ENCODE data around the gene SLC41A1.

The SLC41A1 gene

GRCh38 chr1:205809469-205809868, 3.5 kb downstream of the SLC41A1 start:
- TF ChIP-seq CTCF (conservative IDR thresholded peaks at IDR 0.05; ENCODE audit: low read depth, low read length), result no peak
- no peak for DNase-seq (ENCODE audit: low read depth)
- no peak overlapping the region for H3K4me3 ChIP-seq (ENCODE audit: low read length)

- no peak for DNase-seq (ENCODE audit: low read depth)
- no peak overlapping the region for H3K4me3 ChIP-seq (ENCODE audit: low read length)
- TF ChIP-seq CTCF (conservative IDR thresholded peaks at IDR 0.05; ENCODE audit: low read depth, low read length), result no peak
Observed at GRCh38 chr1:205805082-205805711, 7.8 kb downstream of the SLC41A1 start.

GRCh38 chr1:205804605-205805004, 8.4 kb downstream of the SLC41A1 start:
- no peak for DNase-seq (ENCODE audit: low read depth)
- no peak for TF ChIP-seq CTCF (conservative IDR thresholded peaks at IDR 0.05; ENCODE audit: low read depth, low read length)
- no peak overlapping the region for H3K4me3 ChIP-seq (ENCODE audit: low read length)

GRCh38 chr1:205803986-205804385, 9.0 kb downstream of the SLC41A1 start:
- no peak for TF ChIP-seq CTCF (conservative IDR thresholded peaks at IDR 0.05; ENCODE audit: low read depth, low read length)
- H3K4me3 ChIP-seq (ENCODE audit: low read length), result no peak overlapping the region
- DNase-seq (ENCODE audit: low read depth), result no peak

GRCh38 chr1:205802060-205802459, 10.9 kb downstream of the SLC41A1 start:
- no peak for TF ChIP-seq CTCF (conservative IDR thresholded peaks at IDR 0.05; ENCODE audit: low read depth, low read length)
- H3K4me3 ChIP-seq (ENCODE audit: low read length), result no peak overlapping the region
- no peak for DNase-seq (ENCODE audit: low read depth)

- no peak for TF ChIP-seq CTCF (conservative IDR thresholded peaks at IDR 0.05; ENCODE audit: low read depth, low read length)
- no peak overlapping the region for H3K4me3 ChIP-seq (ENCODE audit: low read length)
- no peak for DNase-seq (ENCODE audit: low read depth)
Observed at GRCh38 chr1:205800981-205801703, 11.9 kb downstream of the SLC41A1 start.

- no peak for TF ChIP-seq CTCF (conservative IDR thresholded peaks at IDR 0.05; ENCODE audit: low read depth, low read length)
- H3K4me3 ChIP-seq (ENCODE audit: low read length), result no peak overlapping the region
- no peak for DNase-seq (ENCODE audit: low read depth)
Observed at GRCh38 chr1:205800427-205800826, 12.6 kb downstream of the SLC41A1 start.

All from retinal pigment epithelial cell (primary cell).